H9 (cell line): ENCODE measurements around the gene HCFC1. TPM values are rescaled to one million over a fixed set of nuclear protein-coding genes. Genes with fewer than 3 reads are reported as not detected.

ENCODE experiments used
- DNase-seq: peaks from one replicate; pipeline ENCODE4 v3.0.0-alpha.2; 2017
- H2AFZ ChIP-seq: one replicate; pipeline ENCODE4 v1.6.1; 2013; ENCODE audit warnings: mild to moderate bottlenecking, low read length, control low read depth, moderate library complexity
- H2AK5ac ChIP-seq: 2 replicates; pipeline ENCODE4 v1.6.1; 2013; ENCODE audit warnings: low read length, control low read depth, mixed read lengths; ENCODE audit not compliant: insufficient read length
- H2BK120ac ChIP-seq: one replicate; pipeline ENCODE4 v1.6.1; 2013; ENCODE audit warnings: low read depth, mild to moderate bottlenecking, low read length, control low read depth, inconsistent platforms; ENCODE audit not compliant: poor library complexity, severe bottlenecking
- H2BK12ac ChIP-seq: 2 replicates; pipeline ENCODE4 v1.6.1; 2013; ENCODE audit warnings: low read length, control low read depth, mixed read lengths, low read depth; ENCODE audit not compliant: insufficient read length
- H2BK15ac ChIP-seq: 2 replicates; pipeline ENCODE4 v1.6.1; 2013; ENCODE audit warnings: low read depth, low read length, control low read depth
- H2BK20ac ChIP-seq: one replicate; pipeline ENCODE4 v1.6.1; 2013; ENCODE audit warnings: low read depth, mild to moderate bottlenecking, low read length, control low read depth, inconsistent platforms; ENCODE audit not compliant: poor library complexity, severe bottlenecking
- H2BK5ac ChIP-seq: 2 replicates; pipeline ENCODE4 v1.6.1; 2013; ENCODE audit warnings: low read length, control low read depth, mixed read lengths; ENCODE audit not compliant: insufficient read length
- H3K14ac ChIP-seq: 2 replicates; pipeline ENCODE4 v1.6.1; 2013; ENCODE audit warnings: low read length, control low read depth; ENCODE audit not compliant: insufficient read depth
- H3K18ac ChIP-seq: 2 replicates; pipeline ENCODE4 v1.6.1; 2013; ENCODE audit warnings: low read depth, mild to moderate bottlenecking, mixed read lengths, low read length, control low read depth; ENCODE audit not compliant: insufficient read length
- H3K23ac ChIP-seq: 2 replicates; pipeline ENCODE4 v1.6.1; 2013; ENCODE audit warnings: low read length, control low read depth, mixed read lengths, low read depth; ENCODE audit not compliant: insufficient read length
- H3K23me2 ChIP-seq: 2 replicates; pipeline ENCODE4 v1.6.1; 2013; ENCODE audit warnings: low read depth, mild to moderate bottlenecking, mixed read lengths, low read length, control low read depth; ENCODE audit not compliant: insufficient read length, poor library complexity, severe bottlenecking
- H3K27ac ChIP-seq: 2 replicates; pipeline ENCODE4 v1.5.1; 2013; ENCODE audit warnings: low read length, control low read depth, mixed read lengths, low read depth; ENCODE audit not compliant: insufficient read length
- H3K27me3 ChIP-seq: 2 replicates; pipeline ENCODE4 v1.6.1; 2013; ENCODE audit warnings: low read length, control low read depth, inconsistent platforms; ENCODE audit not compliant: insufficient read depth
- H3K4ac ChIP-seq: 2 replicates; pipeline ENCODE4 v1.6.1; 2013; ENCODE audit warnings: low read depth, mild to moderate bottlenecking, control low read depth, inconsistent platforms, low read length, moderate library complexity
- H3K4me1 ChIP-seq: 2 replicates; pipeline ENCODE4 v1.6.1; 2013; ENCODE audit warnings: low read length, control low read depth, inconsistent platforms; ENCODE audit not compliant: insufficient read depth
- H3K4me2 ChIP-seq: 2 replicates; pipeline ENCODE4 v1.6.1; 2013; ENCODE audit warnings: low read length, control low read depth, mixed read lengths; ENCODE audit not compliant: insufficient read length, insufficient read depth
- H3K56ac ChIP-seq: 2 replicates; pipeline ENCODE4 v1.6.1; 2013; ENCODE audit warnings: low read depth, mild to moderate bottlenecking, mixed read lengths, low read length, control low read depth; ENCODE audit not compliant: insufficient read length
- H3K79me1 ChIP-seq: 2 replicates; pipeline ENCODE4 v1.6.1; 2013; ENCODE audit warnings: low read depth, mild to moderate bottlenecking, moderate library complexity, low read length, control low read depth, inconsistent platforms; ENCODE audit not compliant: insufficient read depth, poor library complexity, severe bottlenecking
- H3K79me2 ChIP-seq: 2 replicates; pipeline ENCODE4 v1.6.1; 2013; ENCODE audit warnings: low read length, control low read depth, inconsistent platforms; ENCODE audit not compliant: insufficient read depth
- H3K9ac ChIP-seq: 2 replicates; pipeline ENCODE4 v1.6.1; 2013; ENCODE audit warnings: low read length, control low read depth, mixed read lengths; ENCODE audit not compliant: insufficient read length; ENCODE audit errors: extremely low read depth
- H3K9me3 ChIP-seq: one replicate; pipeline ENCODE4 v1.6.1; 2013; ENCODE audit warnings: low read depth, low read length, inconsistent platforms; ENCODE audit not compliant: control insufficient read depth
- H3T11ph ChIP-seq: one replicate; pipeline ENCODE4 v1.6.1; 2013; ENCODE audit warnings: mild to moderate bottlenecking, low read length, control low read depth, inconsistent platforms
- H4K20me1 ChIP-seq: one replicate; pipeline ENCODE4 v1.6.1; 2013; ENCODE audit not compliant: control insufficient read depth, insufficient read length, insufficient read depth
- H4K5ac ChIP-seq: 2 replicates; pipeline ENCODE4 v1.6.1; 2013; ENCODE audit warnings: low read depth, mild to moderate bottlenecking, mixed read lengths, low read length, control low read depth; ENCODE audit not compliant: insufficient read length
- H4K8ac ChIP-seq: replicated peaks from 2 replicates; pipeline ENCODE4 v1.6.1; 2013; ENCODE audit warnings: low read length, control low read depth, mixed read lengths, low read depth; ENCODE audit not compliant: insufficient read length
- H4K91ac ChIP-seq: 2 replicates; pipeline ENCODE4 v1.6.1; 2013; ENCODE audit warnings: low read depth, mild to moderate bottlenecking, moderate library complexity, mixed read lengths, low read length, control low read depth; ENCODE audit not compliant: insufficient read length
- H3K27ac Mint-ChIP-seq, 3 experiments: 2 replicates in 2 of 3; 3 replicates in 1 of 3; pipeline ENCODE4 v1.8.0; 2020 to 2021; ENCODE audit warnings: mixed read lengths in 3 of 3, mild to moderate bottlenecking in 1 of 3, moderate library complexity in 1 of 3
- H3K27me3 Mint-ChIP-seq: 2 replicates; pipeline ENCODE4 v1.8.0; 2021; ENCODE audit warnings: low read depth, mild to moderate bottlenecking, moderate library complexity, mixed read lengths
- H3K36me3 Mint-ChIP-seq, 3 experiments: 2 replicates in 2 of 3; 3 replicates in 1 of 3; pipeline ENCODE4 v1.8.0; 2020 to 2021; ENCODE audit warnings: low read depth in 3 of 3, mixed read lengths in 3 of 3; ENCODE audit not compliant: insufficient read depth in 1 of 3
- H3K4me1 Mint-ChIP-seq, 2 experiments: 2 replicates each; pipeline ENCODE4 v1.8.0; 2020; ENCODE audit warnings: mixed read lengths in 2 of 2
- H3K4me3 Mint-ChIP-seq, 2 experiments: 2 replicates in 1 of 2; 3 replicates in 1 of 2; pipeline ENCODE4 v1.8.0; 2020 to 2021; ENCODE audit warnings: mild to moderate bottlenecking in 2 of 2, mixed read lengths in 2 of 2, moderate library complexity in 1 of 2
- H3K9me3 Mint-ChIP-seq, 2 experiments: 2 replicates in 1 of 2; 3 replicates in 1 of 2; pipeline ENCODE4 v1.8.0; 2020; ENCODE audit warnings: mild to moderate bottlenecking in 2 of 2, mixed read lengths in 2 of 2, moderate library complexity in 1 of 2
- CTCF ChIP-seq: fragments of 200-600 bp; sonication (generic); conservative IDR thresholded peaks from 3 replicates; pipeline ENCODE4 v1.8.0; 2021; ENCODE audit warnings: antibody characterized with exemption, mild to moderate bottlenecking
- WGBS: extraction: QIAGEN DNeasy Blood & Tissue Kit; methylation state at CpG from one replicate; pipeline ENCODE4 v1.1.7; 2013; ENCODE audit warnings: missing lambda C conversion rate, low lambda C conversion rate, mixed read lengths; ENCODE audit not compliant: insufficient read length; ENCODE audit errors: extremely low coverage; 5-methylcytosine and 5-hydroxymethylcytosine counted together
- total RNA-seq: library from RNA; stranded (reverse); gene quantifications from 2 replicates; pipeline ENCODE4 v1.2.1, GENCODE V29; 2021

The HCFC1 gene
- total RNA-seq, 1 experiment from 2014 or later: 144 TPM

DNA sequence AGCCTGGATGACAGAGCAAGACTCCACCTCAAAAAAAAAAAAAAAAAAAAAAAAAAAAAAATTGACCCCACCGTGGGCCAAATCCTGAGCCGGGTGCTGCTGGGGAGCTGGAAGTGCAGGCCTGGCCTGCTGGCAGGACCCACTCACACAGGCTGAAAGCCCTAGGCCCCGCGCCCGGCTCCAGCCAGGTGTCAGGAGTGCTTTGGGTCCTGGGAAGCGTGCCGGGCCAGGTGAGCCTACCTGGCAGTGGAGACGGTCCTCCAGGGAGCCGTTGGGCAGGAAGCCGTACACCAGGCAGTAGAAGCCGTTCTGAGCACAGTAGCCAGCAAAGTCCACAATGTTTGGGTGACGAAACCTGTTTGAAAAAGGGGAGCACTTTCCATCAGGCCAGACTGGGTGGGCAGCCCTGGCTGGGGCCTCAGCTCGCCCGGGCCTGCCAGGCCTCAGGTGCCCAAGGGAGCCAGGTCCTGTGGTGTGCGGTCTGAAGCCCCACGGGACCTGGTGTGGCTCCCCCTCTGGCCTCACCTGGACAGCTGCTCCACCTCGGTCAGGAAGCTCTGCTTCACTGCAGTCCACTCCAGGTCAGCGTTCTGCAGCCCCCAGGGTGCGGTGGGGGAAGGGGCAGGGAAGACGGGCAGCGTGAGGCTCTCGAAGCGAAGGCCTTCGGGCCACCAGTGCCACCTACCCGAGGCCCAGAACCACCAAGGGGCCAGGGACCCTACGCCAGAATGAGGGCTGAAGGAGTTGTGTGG is 46.3 kb upstream of the HCFC1 start:
- WGBS: no CpG with 5 or more reads among the region's 26 CpGs
- Histone ChIP-seq H4K20me1 (peaks cover 5% of the 10 kb centered on the region), H2BK20ac (no peak overlapping the region), H3K4me1 (no peaks in the 10 kb centered on the region), H3K79me2 (no peaks in the 10 kb centered on the region), H2BK12ac (no peak overlapping the region), H2BK15ac (no peak overlapping the region), H4K5ac (no peak overlapping the region), H3K79me1 (no peaks in the 10 kb centered on the region), H3K9me3 (no peaks in the 10 kb centered on the region), H4K8ac (no peak overlapping the region), H3K23ac (no peak overlapping the region), H2AFZ (no peak overlapping the region), H2AK5ac (no peak overlapping the region), H3K9ac (no peak overlapping the region), H2BK5ac (no peak overlapping the region), H3T11ph (no peak overlapping the region), H3K4ac (no peak overlapping the region), H3K4me2 (no peak overlapping the region), H3K14ac (no peak overlapping the region), H3K56ac (no peak overlapping the region), H2BK120ac (no peak overlapping the region), H3K23me2 (peaks cover 9% of the 10 kb centered on the region), H3K27ac (no peak overlapping the region), H3K27me3 (no peaks in the 10 kb centered on the region), H4K91ac (no peak overlapping the region), H3K18ac (no peak overlapping the region)
- Mint-ChIP-seq H3K9me3 (peaks cover 48 to 67% of the 10 kb centered on the region in 2 experiments), H3K36me3 (peaks cover 3 to 46% (median 6%) of the 10 kb centered on the region in 3 experiments; a peak in 6 of 7 replicates), H3K4me3 (peak overlapping the region in 1 of 2 experiments; percentile 66; a peak in 1 of 5 replicates), H3K27me3 (no peaks in the 10 kb centered on the region), H3K27ac (no peak overlapping the region), H3K4me1 (peaks cover 15 to 30% of the 10 kb centered on the region in 2 experiments)
- DNase-seq: no peak
- no peak for TF ChIP-seq CTCF
